HepG2 (cell line): ENCODE results near the gene NAGS. TPM values are rescaled to one million over a fixed set of nuclear protein-coding genes. Genes with fewer than 3 reads are reported as not detected.

ENCODE experiments used
- RBM22 ChIP-seq: fragments of 200-400 bp; formaldehyde crosslinking; optimal IDR thresholded peaks from 2 replicates; pipeline ENCODE3; 2017; ENCODE audit warnings: mild to moderate bottlenecking, low read length, moderate library complexity
- SIX4 ChIP-seq: sonication (generic); formaldehyde crosslinking; IDR thresholded peaks from 2 replicates; pipeline ENCODE4 v1.4.0; 2020; ENCODE audit warnings: missing genetic modification reagents
- STAT5B ChIP-seq: sonication (generic); formaldehyde crosslinking; IDR thresholded peaks from 2 replicates; pipeline ENCODE4 v1.4.0; 2020; ENCODE audit warnings: missing genetic modification reagents
- ZBTB3 ChIP-seq: sonication (generic); formaldehyde crosslinking; IDR thresholded peaks from 2 replicates; pipeline ENCODE4 v1.4.0; 2020; ENCODE audit warnings: low read depth, mild to moderate bottlenecking, moderate library complexity, missing genetic modification reagents, borderline replicate concordance
- ZNF772 ChIP-seq: sonication (generic); formaldehyde crosslinking; IDR thresholded peaks from 2 replicates; pipeline ENCODE4 v1.5.0; 2020; ENCODE audit warnings: mild to moderate bottlenecking, missing genetic modification reagents
- polyA plus RNA-seq, 8 experiments: library from polyadenylated mRNA; depleted of rRNA in 3 of 8; stranded (reverse) in 7 of 8; unstranded in 1 of 8; fragments of >200 nt; fragmentation: Illumina TruSeq in 4 of 8; extraction: Trizol in 4 of 8; gene quantifications; 2 replicates each; pipeline versions ENCODE4 v1.2.1 to v1.2.3, GENCODE V29; 2011 to 2016; ENCODE audit warnings: low read depth in 4 of 8, missing spikeins in 1 of 8, mixed read lengths in 1 of 8; ENCODE audit not compliant: insufficient read depth in 1 of 8
- small RNA-seq, 3 experiments: library from RNA; depleted of rRNA; stranded (forward); fragments of <200 nt; gene quantifications; one replicate each; pipeline ENCODE3, GENCODE V24; 2012; ENCODE audit warnings: low read depth in 2 of 3, low replicate concordance in 1 of 3; ENCODE audit not compliant: insufficient read length in 3 of 3, insufficient read depth in 2 of 3
- total RNA-seq, 5 experiments: library from RNA; depleted of rRNA; stranded (reverse); fragments of >200 nt; fragmentation: Illumina TruSeq; extraction: Trizol; gene quantifications; 2 replicates each; pipeline ENCODE4 v1.2.3, GENCODE V29; 2016; ENCODE audit warnings: low read depth in 1 of 5

Gene NAGS
- total and polyA plus RNA-seq, 2 of the 13 experiments (the other 11 are each of a cell fraction or from before 2014, with no cell fraction given): 4.3 to 5.1 TPM

DNA sequence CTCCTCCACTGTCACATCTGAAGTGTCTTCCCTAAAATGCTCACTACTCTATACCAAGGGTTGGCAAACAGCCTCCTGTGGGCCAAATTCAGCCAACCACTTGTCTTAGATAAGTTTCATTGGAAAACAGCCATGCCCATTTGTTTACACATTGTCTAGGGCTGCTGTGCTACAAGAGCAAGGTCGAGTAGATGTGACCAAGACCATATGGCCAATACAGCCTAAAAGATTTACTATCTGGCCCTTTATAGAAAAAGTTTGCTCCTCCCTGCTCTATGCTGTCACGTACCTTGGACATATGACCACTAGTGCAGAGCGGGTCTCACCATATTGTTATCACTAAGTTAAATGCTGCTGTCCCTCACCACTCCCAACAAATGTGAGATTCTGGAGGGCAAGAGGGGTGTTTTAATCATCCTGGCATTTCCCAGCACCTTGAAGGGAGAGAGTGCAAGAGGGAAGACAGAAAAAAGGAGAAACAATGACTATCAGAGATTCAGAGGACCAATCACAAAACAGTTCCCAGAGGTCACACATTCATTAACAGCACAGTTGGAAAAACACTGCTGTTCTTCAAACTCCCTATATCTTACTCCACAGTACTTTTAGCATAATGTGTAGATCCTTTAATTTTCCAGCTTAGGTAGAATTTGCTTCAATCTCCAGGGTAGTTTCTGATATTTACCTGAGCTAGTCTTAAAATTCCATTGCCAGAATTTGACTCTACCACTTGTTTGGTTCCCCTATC is 48.9 kb downstream of the NAGS start (continued):
- no peak for TF ChIP-seq STAT5B (CRISPR knock-in tag)
- no peak for TF ChIP-seq ZBTB3 (CRISPR knock-in tag)
- TF ChIP-seq SIX4: no peak
- no peak for TF ChIP-seq RBM22
- TF ChIP-seq ZNF772 (CRISPR knock-in tag): no peak
- TF ChIP-seq, all 625 proteins: peak for 0

Small RNA genes lying within 50 kb of the gene (small RNA-seq; reads per million reads assigned to genes)
- 0 reads per million in 3 experiments for gene RF00012

Other genes with a start within 250 kb of the NAGS start
- not detected in 2 replicates for gene SOST, start 245.8 kb upstream of the NAGS start, total RNA-seq (2016; rRNA removed; fragmentation: Illumina TruSeq; extraction: Trizol)
- gene SOST, start 245.8 kb upstream of the NAGS start, polyA plus RNA-seq (2011; rRNA removed): not detected in 2 replicates
- gene DUSP3, start 225.6 kb upstream of the NAGS start, total RNA-seq (2016; rRNA removed; fragmentation: Illumina TruSeq; extraction: Trizol): 60.0 and 73.6 TPM in 2 replicates
- gene DUSP3, start 225.6 kb upstream of the NAGS start, polyA plus RNA-seq (2011; rRNA removed): 71.5 and 77.4 TPM in 2 replicates
- gene CFAP97D1, start 224.2 kb upstream of the NAGS start, total RNA-seq (2016; rRNA removed; fragmentation: Illumina TruSeq; extraction: Trizol): 0.02 TPM in 1 of 2 replicates, not detected in the other
- not detected in 2 replicates for gene CFAP97D1, start 224.2 kb upstream of the NAGS start, polyA plus RNA-seq (2011; rRNA removed)
- gene MPP3, start 171.5 kb upstream of the NAGS start, total RNA-seq (2016; rRNA removed; fragmentation: Illumina TruSeq; extraction: Trizol): 0.83 and 0.91 TPM in 2 replicates
- gene MPP3, start 171.5 kb upstream of the NAGS start, polyA plus RNA-seq (2011; rRNA removed): 1.8 and 2.4 TPM in 2 replicates
- gene CD300LG, start 157.4 kb upstream of the NAGS start, total RNA-seq (2016; rRNA removed; fragmentation: Illumina TruSeq; extraction: Trizol): not detected in 2 replicates
- gene CD300LG, start 157.4 kb upstream of the NAGS start, polyA plus RNA-seq (2011; rRNA removed): not detected in 2 replicates
- 0.20 and 0.44 TPM in 2 replicates for gene MPP2, start 97.1 kb upstream of the NAGS start, total RNA-seq (2016; rRNA removed; fragmentation: Illumina TruSeq; extraction: Trizol)
- gene MPP2, start 97.1 kb upstream of the NAGS start, polyA plus RNA-seq (2011; rRNA removed): 1.7 and 2.2 TPM in 2 replicates
- not detected in 2 replicates for gene PPY, start 62.1 kb upstream of the NAGS start, total RNA-seq (2016; rRNA removed; fragmentation: Illumina TruSeq; extraction: Trizol)
- gene PPY, start 62.1 kb upstream of the NAGS start, polyA plus RNA-seq (2011; rRNA removed): not detected in 2 replicates
- gene PYY, start 50.7 kb upstream of the NAGS start, total RNA-seq (2016; rRNA removed; fragmentation: Illumina TruSeq; extraction: Trizol): not detected in 2 replicates
- gene PYY, start 50.7 kb upstream of the NAGS start, polyA plus RNA-seq (2011; rRNA removed): 0.24 and 0.25 TPM in 2 replicates
- gene TMEM101, start 10.3 kb downstream of the NAGS start, total RNA-seq (2016; rRNA removed; fragmentation: Illumina TruSeq; extraction: Trizol): 50.0 and 72.0 TPM in 2 replicates
- 100 and 107 TPM in 2 replicates for gene TMEM101, start 10.3 kb downstream of the NAGS start, polyA plus RNA-seq (2011; rRNA removed)
- gene LSM12, start 62.0 kb downstream of the NAGS start, total RNA-seq (2016; rRNA removed; fragmentation: Illumina TruSeq; extraction: Trizol): 52.8 and 58.4 TPM in 2 replicates
- gene LSM12, start 62.0 kb downstream of the NAGS start, polyA plus RNA-seq (2011; rRNA removed): 43.3 and 55.7 TPM in 2 replicates
- 18.8 and 38.5 TPM in 2 replicates for gene G6PC3, start 66.1 kb downstream of the NAGS start, total RNA-seq (2016; rRNA removed; fragmentation: Illumina TruSeq; extraction: Trizol)
- gene G6PC3, start 66.1 kb downstream of the NAGS start, polyA plus RNA-seq (2011; rRNA removed): 75.8 and 76.1 TPM in 2 replicates
- 34.0 and 46.4 TPM in 2 replicates for gene HDAC5, start 119.0 kb downstream of the NAGS start, total RNA-seq (2016; rRNA removed; fragmentation: Illumina TruSeq; extraction: Trizol)
- gene HDAC5, start 119.0 kb downstream of the NAGS start, polyA plus RNA-seq (2011; rRNA removed): 85.4 and 140 TPM in 2 replicates
- 6.7 and 7.1 TPM in 2 replicates for gene HROB, start 137.3 kb downstream of the NAGS start, total RNA-seq (2016; rRNA removed; fragmentation: Illumina TruSeq; extraction: Trizol)
- 5.0 and 6.1 TPM in 2 replicates for gene HROB, start 137.3 kb downstream of the NAGS start, polyA plus RNA-seq (2011; rRNA removed)
- gene ASB16, start 166.1 kb downstream of the NAGS start, total RNA-seq (2016; rRNA removed; fragmentation: Illumina TruSeq; extraction: Trizol): 0.07 TPM in 1 of 2 replicates, not detected in the other
- 0.05 TPM in 1 of 2 replicates, not detected in the other for gene ASB16, start 166.1 kb downstream of the NAGS start, polyA plus RNA-seq (2011; rRNA removed)
- 18.7 and 26.9 TPM in 2 replicates for gene TMUB2, start 182.3 kb downstream of the NAGS start, total RNA-seq (2016; rRNA removed; fragmentation: Illumina TruSeq; extraction: Trizol)
- 50.8 and 55.5 TPM in 2 replicates for gene TMUB2, start 182.3 kb downstream of the NAGS start, polyA plus RNA-seq (2011; rRNA removed)
- gene ATXN7L3, start 195.3 kb downstream of the NAGS start, total RNA-seq (2016; rRNA removed; fragmentation: Illumina TruSeq; extraction: Trizol): 45.7 and 59.1 TPM in 2 replicates
- gene ATXN7L3, start 195.3 kb downstream of the NAGS start, polyA plus RNA-seq (2011; rRNA removed): 44.5 and 49.3 TPM in 2 replicates
- gene UBTF, start 215.1 kb downstream of the NAGS start, total RNA-seq (2016; rRNA removed; fragmentation: Illumina TruSeq; extraction: Trizol): 52.1 and 60.9 TPM in 2 replicates
- 15.2 and 16.1 TPM in 2 replicates for gene UBTF, start 215.1 kb downstream of the NAGS start, polyA plus RNA-seq (2011; rRNA removed)